DMS 273 (cell line): ENCODE measurements around the gene ANGEL1.

Source experiments
- DNase-seq: peaks from one replicate; lab custom pipeline; 2025; ENCODE audit not compliant: unreplicated experiment; lab: John Stamatoyannopoulos, UW

The ANGEL1 gene

DNA sequence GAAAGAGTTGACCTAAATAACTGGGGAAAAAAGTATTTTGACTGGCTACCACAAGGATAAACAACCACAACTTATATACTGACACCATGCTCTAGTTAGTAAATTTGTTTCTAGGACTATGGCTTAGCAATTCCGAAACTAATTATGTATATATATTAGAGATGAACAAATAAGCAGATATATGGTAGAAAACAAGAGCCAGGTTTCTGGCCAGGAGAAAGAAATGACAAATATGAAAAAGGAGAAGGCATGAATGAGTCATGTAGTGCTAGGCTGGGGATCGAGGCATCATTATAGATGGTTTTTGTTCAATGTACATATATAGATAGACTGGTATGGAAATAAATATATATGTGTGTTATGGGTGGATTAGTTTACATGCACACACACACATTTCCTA, 8.0 kb upstream of the ANGEL1 start:
- no peak for DNase-seq

DNA sequence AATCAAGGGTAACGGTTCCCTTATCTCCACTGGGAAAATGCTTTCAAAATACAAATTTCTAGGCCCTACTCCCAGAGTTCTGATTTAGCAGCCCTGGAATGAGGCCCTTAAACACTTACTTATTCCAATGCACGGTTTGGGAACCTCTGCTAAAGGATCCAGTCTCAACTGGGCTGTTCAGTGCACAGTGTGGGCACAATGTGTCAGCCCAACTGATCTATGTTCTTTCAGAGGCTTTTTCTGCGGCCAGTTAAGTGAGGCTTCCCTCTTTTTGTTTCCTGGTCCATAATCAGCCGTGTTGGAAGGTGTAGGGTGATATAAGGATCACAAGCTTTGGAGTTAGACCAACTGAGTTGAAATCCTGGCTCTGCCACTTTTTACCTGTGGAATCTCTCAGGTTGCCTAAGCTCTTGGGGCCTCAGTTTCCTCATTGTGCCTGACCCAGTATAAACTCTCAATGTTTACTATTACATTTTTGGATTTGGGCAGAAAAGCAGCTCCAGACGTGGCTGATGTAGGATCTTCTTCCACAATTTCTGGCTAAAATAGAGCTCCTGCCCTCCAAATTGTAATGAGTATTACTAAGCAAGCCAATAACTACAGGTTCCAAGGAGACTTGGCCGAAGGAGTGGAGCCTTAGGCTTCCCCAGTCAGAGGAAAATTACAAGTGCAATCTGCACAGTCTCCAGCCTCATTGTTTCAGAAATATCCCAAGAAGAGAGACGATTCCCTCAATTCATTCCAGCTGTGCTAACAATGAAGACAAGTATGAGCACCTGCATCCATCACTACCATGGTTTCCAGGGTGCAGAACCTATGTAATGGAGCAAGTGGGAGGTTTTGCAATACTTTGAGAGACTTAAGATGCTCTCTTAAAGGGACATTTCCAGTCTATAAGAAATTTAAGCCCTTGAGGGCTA, 2.3 kb upstream of the ANGEL1 start:
- DNase-seq: no peak

DNA sequence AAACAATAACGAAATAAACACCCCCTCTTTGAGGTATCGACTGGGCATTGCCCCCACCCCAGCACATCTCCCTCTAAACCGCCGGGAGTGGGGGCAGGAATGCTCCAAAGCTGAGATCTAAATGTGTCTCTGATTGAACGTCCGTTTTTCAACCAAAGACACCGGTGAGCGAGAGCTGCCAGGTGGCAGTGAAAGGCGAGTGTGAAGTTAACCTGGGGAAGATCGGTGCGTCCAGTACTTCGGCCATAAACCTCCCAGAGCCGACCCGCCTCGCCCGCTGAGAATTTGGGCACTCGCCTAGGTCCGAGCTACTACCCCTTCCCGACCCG, 625 bp downstream of the ANGEL1 start:
- peak; percentile 59 for DNase-seq

DNA sequence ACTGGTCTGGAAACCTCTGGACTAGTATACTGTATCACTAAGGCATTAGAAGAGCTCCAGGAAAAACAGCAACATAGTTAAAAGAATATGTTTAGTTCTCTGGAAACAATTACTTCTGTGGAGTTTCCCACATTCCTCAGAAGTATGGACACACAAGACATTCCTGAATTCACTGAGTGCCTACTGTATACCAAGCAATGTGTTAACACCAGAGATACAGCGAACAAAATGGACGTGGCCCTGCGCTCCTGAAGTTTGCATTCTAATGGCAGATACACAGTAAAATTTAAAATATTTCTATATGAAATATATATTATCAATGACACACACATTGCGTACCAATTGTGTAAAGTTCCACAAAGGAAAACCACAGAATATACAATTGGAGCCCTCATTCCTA, 1.1 kb downstream of the ANGEL1 start:
- DNase-seq: peak; percentile 42

GRCh38 chr14:76810953-76811400, 1.7 kb downstream of the ANGEL1 start:
- DNase-seq: peak; percentile 60

DNA sequence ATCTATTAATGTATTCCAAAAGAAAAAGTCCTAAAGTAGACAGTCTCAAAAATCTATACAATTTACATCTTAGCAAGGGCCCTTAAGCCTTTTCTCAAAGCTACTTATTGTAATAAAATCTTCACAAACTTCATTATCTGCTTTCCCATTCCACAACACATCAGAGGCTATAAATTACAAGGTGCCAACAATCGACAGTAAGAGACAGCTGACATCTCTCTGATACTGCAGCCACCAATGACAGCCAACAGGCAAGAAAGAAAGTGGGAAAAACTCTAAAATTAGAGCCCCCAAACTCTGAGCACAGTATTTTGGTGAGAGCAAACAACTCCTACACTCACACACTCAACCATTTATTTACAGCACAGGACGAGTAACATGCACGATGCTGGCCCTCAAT, 2.2 kb downstream of the ANGEL1 start:
- no peak for DNase-seq

- DNase-seq: no peak
These were observed 3.7 kb downstream of the ANGEL1 start for GRCh38 chr14:76808990-76809389.

DNA sequence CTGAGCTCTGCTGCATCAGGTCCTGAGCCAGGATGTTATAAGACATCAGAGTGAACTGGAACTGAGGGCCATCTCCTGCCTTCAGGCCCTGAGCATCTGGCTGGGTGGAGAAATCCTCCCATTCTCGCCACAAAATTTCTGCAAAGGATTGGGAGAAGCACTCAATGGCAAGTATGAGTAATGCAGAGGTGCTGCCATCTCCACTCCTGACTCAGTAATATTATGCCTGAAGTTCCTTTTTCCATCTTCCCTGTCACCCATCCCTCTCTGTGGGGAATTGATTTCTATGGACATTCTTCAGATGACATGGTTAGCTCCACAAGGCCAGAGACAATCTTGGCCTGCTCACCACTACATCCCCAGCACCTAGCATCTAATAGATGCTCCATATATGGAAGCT, 4.7 kb downstream of the ANGEL1 start:
- DNase-seq: no peak

- DNase-seq: no peak
These were observed 6.2 kb downstream of the ANGEL1 start for GRCh38 chr14:76806446-76806845.

GRCh38 chr14:76793956-76794355, 18.7 kb downstream of the ANGEL1 start:
- DNase-seq: no peak

- DNase-seq: no peak
These were observed 19.4 kb downstream of the ANGEL1 start for GRCh38 chr14:76793324-76793723.

GRCh38 chr14:76792422-76792821, 20.3 kb downstream of the ANGEL1 start:
- DNase-seq: no peak

DNA sequence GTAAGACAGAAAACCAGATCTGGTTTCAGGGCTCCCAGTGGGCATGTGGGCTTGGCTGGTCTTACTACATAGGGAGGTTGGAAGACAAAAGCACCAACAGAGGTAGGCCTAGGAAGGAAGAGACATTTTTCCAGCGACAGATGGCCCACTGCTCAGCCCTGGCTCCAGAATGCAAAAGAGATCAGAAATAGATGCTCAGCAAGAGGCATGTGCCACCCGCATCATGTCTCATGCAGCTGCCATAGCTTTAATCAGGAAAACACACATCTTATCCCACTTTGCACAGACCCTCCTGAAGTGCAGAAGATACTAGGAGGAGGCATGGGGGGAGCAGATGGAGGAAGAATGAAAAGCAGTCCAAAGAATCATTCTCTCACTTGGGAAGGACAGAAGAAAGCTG, 26.1 kb downstream of the ANGEL1 start:
- DNase-seq: peak; percentile 42

DNA sequence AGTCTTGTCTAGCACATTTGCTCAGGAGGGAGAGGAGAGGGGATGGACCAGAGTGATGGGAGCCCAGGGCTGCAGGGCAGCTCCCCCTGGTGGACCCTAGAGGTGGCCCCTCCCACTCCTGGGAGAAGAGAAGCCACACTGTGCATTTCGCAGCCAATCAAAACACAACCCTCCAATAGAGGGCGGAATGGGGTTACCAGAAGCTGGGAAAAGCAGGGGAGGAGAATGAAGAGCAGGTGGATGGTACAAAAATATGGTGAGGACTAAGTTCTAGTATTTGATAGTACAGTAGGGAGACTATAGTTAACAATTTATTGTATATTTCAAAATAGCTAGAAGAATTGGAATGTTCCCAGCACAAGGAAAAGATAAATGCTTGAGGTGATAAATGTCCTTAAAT, 27.8 kb downstream of the ANGEL1 start:
- peak; percentile 94 for DNase-seq

DNA sequence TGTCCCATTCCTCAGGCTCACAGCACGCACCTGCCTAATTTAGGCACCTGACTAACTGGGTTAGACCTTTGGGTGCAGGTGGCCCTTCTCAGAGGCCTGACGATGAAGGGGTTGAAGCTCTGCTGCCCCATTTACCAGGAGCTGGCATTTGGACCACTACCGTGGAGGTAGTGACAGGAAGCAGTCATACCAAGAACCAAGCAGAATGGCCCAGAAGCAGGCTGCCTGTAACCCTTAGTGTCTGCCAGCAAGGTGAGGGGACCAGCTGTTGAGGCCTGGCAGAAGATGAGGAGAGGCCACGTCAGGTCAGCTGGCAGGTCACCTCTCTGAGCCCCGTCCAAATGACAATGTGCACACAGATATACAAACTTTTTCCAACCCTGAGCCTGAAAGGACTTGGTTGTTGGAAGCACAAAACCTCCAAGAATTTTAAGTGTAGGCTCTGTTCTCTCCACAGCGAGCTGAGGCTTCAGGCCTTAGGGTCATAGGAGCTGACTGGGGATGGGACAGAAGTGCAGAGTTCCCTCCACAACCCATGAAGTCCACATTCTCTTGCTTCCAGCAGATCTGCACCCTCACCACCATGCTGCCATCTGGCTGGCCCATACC, 28.3 kb downstream of the ANGEL1 start:
- DNase-seq: no peak

DNA sequence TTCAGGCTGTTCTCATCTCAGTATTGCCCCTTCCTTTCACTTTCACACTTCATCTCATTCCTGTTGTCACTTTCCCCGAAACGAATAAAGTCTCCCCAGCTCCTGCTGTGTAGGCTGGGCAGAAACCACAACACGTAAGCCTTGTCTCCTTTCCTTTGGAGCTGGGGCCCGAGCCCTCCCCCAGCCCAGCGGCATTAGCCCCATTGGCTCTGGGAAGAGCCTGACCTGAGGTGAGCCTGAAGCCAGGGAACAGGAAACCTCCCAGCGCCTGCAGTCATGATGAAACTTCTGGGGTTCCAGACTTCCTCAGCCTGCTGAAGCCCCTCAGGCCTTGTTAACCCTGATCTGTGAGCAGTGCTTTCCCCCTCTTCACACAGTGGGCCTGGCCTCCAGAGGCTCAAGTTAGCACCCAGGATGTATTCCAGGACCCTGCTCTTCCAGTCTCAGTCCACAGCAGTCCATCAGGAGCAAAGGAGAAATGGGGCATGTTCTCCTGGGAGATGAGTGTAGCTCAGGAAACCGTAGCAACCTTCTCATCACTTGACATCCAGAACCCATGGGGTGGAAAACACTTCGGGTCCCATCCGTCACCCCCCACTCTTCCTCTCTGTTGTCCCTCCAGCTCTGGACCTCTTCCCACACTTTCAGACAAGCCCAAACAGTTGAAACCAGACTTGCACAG, 29.7 kb downstream of the ANGEL1 start:
- no peak for DNase-seq

- DNase-seq: no peak
These were observed 30.4 kb downstream of the ANGEL1 start for GRCh38 chr14:76782115-76782884.

DNA sequence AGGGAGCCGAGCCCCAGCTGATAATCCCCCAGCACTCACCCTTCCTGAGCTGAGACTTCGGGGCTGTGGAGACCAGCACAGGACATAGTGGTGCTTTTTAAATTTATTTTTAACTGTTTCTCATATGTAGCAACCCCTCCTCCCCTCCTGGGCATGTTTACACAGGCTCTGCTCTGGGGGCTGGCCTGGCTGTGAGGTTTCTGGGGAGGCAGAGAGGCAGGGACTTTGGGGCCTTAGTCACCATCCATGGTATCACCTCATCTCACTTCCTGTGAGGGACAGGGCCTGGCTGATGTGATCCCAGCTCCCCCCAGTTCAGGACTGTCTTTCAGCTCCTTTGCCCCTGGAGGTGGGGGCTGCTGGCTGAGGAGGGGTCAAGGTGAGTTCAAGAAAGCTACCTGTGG, 31.0 kb downstream of the ANGEL1 start:
- no peak for DNase-seq

- no peak for DNase-seq
These were observed 31.6 kb downstream of the ANGEL1 start for GRCh38 chr14:76780875-76781647.

- DNase-seq: no peak
These were observed 32.3 kb downstream of the ANGEL1 start for GRCh38 chr14:76780360-76780759.

GRCh38 chr14:76780058-76780345, 32.7 kb downstream of the ANGEL1 start:
- DNase-seq: no peak
